DMS 273 treated with DMSO at 0.1 percent for 48 hours (cell line): ENCODE results near the gene WDR11.
A peak's percentile ranks its signal among the peaks of the same experiment; 100 is the strongest.

ENCODE experiments used
- DNase-seq: peaks from one replicate; lab custom pipeline; 2025; lab: John Stamatoyannopoulos, UW

WDR11 gene

GRCh38 chr10:120945801-120946302 lies 94.7 kb downstream of the WDR11 start:
- peak; percentile 36 for DNase-seq

GRCh38 chr10:120946497-120946896 lies 95.3 kb downstream of the WDR11 start:
- no peak for DNase-seq

GRCh38 chr10:120948889-120949608 lies 97.9 kb downstream of the WDR11 start:
- no peak for DNase-seq

GRCh38 chr10:120949609-120950031 lies 98.5 kb downstream of the WDR11 start:
- DNase-seq = no peak

- no peak for DNase-seq
These were observed 98.9 kb downstream of the WDR11 start for GRCh38 chr10:120950051-120950561.

GRCh38 chr10:120951288-120951687 lies 100.1 kb downstream of the WDR11 start:
- no peak for DNase-seq

- DNase-seq = no peak
These were observed 102.7 kb downstream of the WDR11 start for GRCh38 chr10:120953897-120954296.
